IMR-90 (cell line): Measurements from ENCODE around the gene CHRD.

Source experiments
- MXI1 ChIP-seq: IDR thresholded peaks from 2 replicates; pipeline ENCODE4 v1.6.1; 2012; ENCODE audit warnings: low read depth, mild to moderate bottlenecking, low read length, moderate library complexity, borderline replicate concordance
- POLR2A ChIP-seq: IDR thresholded peaks from 2 replicates; pipeline ENCODE4 v1.6.1; 2012; ENCODE audit warnings: mild to moderate bottlenecking, low read depth, low read length
- RAD21 ChIP-seq: IDR thresholded peaks from 2 replicates; pipeline ENCODE4 v1.6.1; 2012; ENCODE audit warnings: low read length, improper control_type of control experiment
- RFX5 ChIP-seq: IDR thresholded peaks from 2 replicates; pipeline ENCODE4 v1.8.0; 2012; ENCODE audit warnings: low read depth, mild to moderate bottlenecking, low read length, moderate library complexity
- SMC3 ChIP-seq: fragments of 150-350 bp; IDR thresholded peaks from 2 replicates; pipeline ENCODE4 v1.6.1; 2016; ENCODE audit warnings: low read depth, mild to moderate bottlenecking, antibody characterized with exemption, low read length, moderate library complexity
- USF2 ChIP-seq: fragments of 150-350 bp; IDR thresholded peaks from 2 replicates; pipeline ENCODE4 v1.6.1; 2017; ENCODE audit warnings: mild to moderate bottlenecking, antibody characterized with exemption, low read length, low read depth
- TF ChIP-seq, protein P1 (sequence below): conservative IDR thresholded peaks from 2 replicates; pipeline ENCODE4 v1.5.1; 2012; ENCODE audit warnings: mild to moderate bottlenecking, low read depth, low read length, improper control_type of control experiment
- TF ChIP-seq, protein P2 (sequence below): fragments of 150-350 bp; IDR thresholded peaks from 2 replicates; pipeline ENCODE4 v1.6.1; 2016; ENCODE audit warnings: low read depth, mild to moderate bottlenecking, low read length, moderate library complexity, borderline replicate concordance

- TF ChIP-seq, protein P1, sequence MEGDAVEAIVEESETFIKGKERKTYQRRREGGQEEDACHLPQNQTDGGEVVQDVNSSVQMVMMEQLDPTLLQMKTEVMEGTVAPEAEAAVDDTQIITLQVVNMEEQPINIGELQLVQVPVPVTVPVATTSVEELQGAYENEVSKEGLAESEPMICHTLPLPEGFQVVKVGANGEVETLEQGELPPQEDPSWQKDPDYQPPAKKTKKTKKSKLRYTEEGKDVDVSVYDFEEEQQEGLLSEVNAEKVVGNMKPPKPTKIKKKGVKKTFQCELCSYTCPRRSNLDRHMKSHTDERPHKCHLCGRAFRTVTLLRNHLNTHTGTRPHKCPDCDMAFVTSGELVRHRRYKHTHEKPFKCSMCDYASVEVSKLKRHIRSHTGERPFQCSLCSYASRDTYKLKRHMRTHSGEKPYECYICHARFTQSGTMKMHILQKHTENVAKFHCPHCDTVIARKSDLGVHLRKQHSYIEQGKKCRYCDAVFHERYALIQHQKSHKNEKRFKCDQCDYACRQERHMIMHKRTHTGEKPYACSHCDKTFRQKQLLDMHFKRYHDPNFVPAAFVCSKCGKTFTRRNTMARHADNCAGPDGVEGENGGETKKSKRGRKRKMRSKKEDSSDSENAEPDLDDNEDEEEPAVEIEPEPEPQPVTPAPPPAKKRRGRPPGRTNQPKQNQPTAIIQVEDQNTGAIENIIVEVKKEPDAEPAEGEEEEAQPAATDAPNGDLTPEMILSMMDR: no peak
- TF ChIP-seq POLR2A (no peak), USF2 (no peak), RAD21 (no peak), MXI1 (no peak), SMC3 (no peak), RFX5 (no peak)
- TF ChIP-seq, protein P2, sequence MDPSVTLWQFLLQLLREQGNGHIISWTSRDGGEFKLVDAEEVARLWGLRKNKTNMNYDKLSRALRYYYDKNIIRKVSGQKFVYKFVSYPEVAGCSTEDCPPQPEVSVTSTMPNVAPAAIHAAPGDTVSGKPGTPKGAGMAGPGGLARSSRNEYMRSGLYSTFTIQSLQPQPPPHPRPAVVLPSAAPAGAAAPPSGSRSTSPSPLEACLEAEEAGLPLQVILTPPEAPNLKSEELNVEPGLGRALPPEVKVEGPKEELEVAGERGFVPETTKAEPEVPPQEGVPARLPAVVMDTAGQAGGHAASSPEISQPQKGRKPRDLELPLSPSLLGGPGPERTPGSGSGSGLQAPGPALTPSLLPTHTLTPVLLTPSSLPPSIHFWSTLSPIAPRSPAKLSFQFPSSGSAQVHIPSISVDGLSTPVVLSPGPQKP: no peak
These were observed 24.4 kb upstream of the CHRD start for GRCh38 chr3:184355261-184356040.
